Measurements from ENCODE around the gene MAGEF1. TPM values are rescaled to one million over a fixed set of nuclear protein-coding genes. Genes with fewer than 3 reads are reported as not detected.

MAGEF1 gene
- total RNA-seq: 16.4 and 18.8 TPM in 2 replicates

GRCh38 chr3:184711493-184712247 lies at the start of gene MAGEF1:
MAGEF1 (minus strand) TSS chr3:184712064; CDS start chr3:184711821, 243 bp downstream.

Other genes starting within 250 kb of the MAGEF1 start
- gene EPHB3, start 150.3 kb downstream of the MAGEF1 start, total RNA-seq: 1.5 and 2.7 TPM in 2 replicates
- 52.2 and 55.2 TPM in 2 replicates for gene VPS8, start 100.1 kb upstream of the MAGEF1 start, total RNA-seq

All from aortic smooth muscle cell (primary cell).